HCT116 (cell line): ENCODE results near the gene OAT. TPM values are rescaled to one million over a fixed set of nuclear protein-coding genes. Genes with fewer than 3 reads are reported as not detected.
A peak's percentile ranks its signal among the peaks of the same experiment; 100 is the strongest.

ENCODE experiments used
- ATAC-seq: fragments of 200-7000 bp; cut with Tn5 transposase; 2 replicates; pipeline ENCODE4 v1.9.1; 2020; ENCODE audit warnings: mild to moderate bottlenecking, moderate library complexity
- BruUV-seq: library from RNA; stranded (reverse); fragments of 400-500 nt; replicated peaks from 2 replicates; lab custom pipeline; 2021; lab: Mats Ljungman, UMichigan
- CTCF ChIA-PET: fragments of 300-600 bp; sonication (Branson Sonifier 250); formaldehyde crosslinking; loops from one replicate; lab custom pipeline; 2021; ENCODE audit warnings: antibody characterized with exemption; lab: Charles Lee
- POLR2A ChIA-PET: fragments of 300-600, 350-600 bp; sonication (Branson Sonifier 250); formaldehyde crosslinking; loops from one replicate; lab custom pipeline; 2021; ENCODE audit warnings: antibody characterized with exemption; lab: Charles Lee
- RAD21 ChIA-PET, 2 experiments: fragments of 300-600 bp; sonication (Branson Sonifier 250); formaldehyde crosslinking; loops; one replicate each; lab custom pipeline; 2023; ENCODE audit warnings: low total read pairs in 2 of 2; ENCODE audit not compliant: uncharacterized antibody in 2 of 2, unreplicated experiment in 2 of 2, low non-redundant PET in 1 of 2; lab: Charles Lee
- DNase-seq: peaks from one replicate; pipeline ENCODE4 v3.0.0-alpha.2; 2010; ENCODE audit warnings: low read depth, low spot score
- H2AFZ ChIP-seq: fragments of 200-600 bp; shearing (Covaris generic), sonication (generic); 2 replicates; pipeline ENCODE4 v1.6.1; 2017; ENCODE audit warnings: low read depth, mixed run types, mixed read lengths, antibody characterized with exemption, low read length; ENCODE audit not compliant: poor library complexity, severe bottlenecking
- H3K27ac ChIP-seq: 2 replicates; pipeline ENCODE4 v1.5.1; 2012; ENCODE audit warnings: low read depth, low read length
- H3K27me3 ChIP-seq: fragments of 200-600 bp; sonication (generic); 2 replicates; pipeline ENCODE4 v1.6.1; 2016; ENCODE audit warnings: mixed run types, low read length, mixed read lengths; ENCODE audit not compliant: insufficient read depth
- H3K36me3 ChIP-seq, 2 experiments: fragments of 200-500 bp in 1 of 2; fragments of 200-600 bp in 1 of 2; sonication (Bioruptor generic) in 1 of 2; sonication (generic) in 1 of 2; 2 replicates each; pipeline versions ENCODE4 v1.5.1 to v1.6.1; 2014 to 2016; ENCODE audit warnings: low read length in 2 of 2, inconsistent platforms in 1 of 2, mixed read lengths in 1 of 2, mixed run types in 1 of 2; ENCODE audit not compliant: insufficient read depth in 2 of 2, control insufficient read depth in 1 of 2
- H3K4me1 ChIP-seq, 2 experiments: fragments of 200-600 bp in 1 of 2; sonication (generic) in 1 of 2; 2 replicates each; pipeline versions ENCODE4 v1.5.1 to v1.6.1; 2012 to 2017; ENCODE audit warnings: low read length in 2 of 2, inconsistent platforms in 1 of 2, mild to moderate bottlenecking in 1 of 2, mixed read lengths in 1 of 2, mixed run types in 1 of 2, moderate library complexity in 1 of 2; ENCODE audit not compliant: insufficient read depth in 2 of 2, control insufficient read depth in 1 of 2
- H3K4me2 ChIP-seq: fragments of 200-600 bp; sonication (generic); 2 replicates; pipeline ENCODE4 v1.6.1; 2017; ENCODE audit warnings: mixed run types, low read length, mixed read lengths
- H3K4me3 ChIP-seq, 2 experiments: fragments of 200-600 bp in 1 of 2; sonication (generic) in 1 of 2; replicated peaks in 1 of 2; 2 replicates each; pipeline ENCODE4 v1.5.1; 2011 to 2016; ENCODE audit warnings: low read length in 2 of 2, control low read depth in 1 of 2, low read depth in 1 of 2, mild to moderate bottlenecking in 1 of 2, mixed read lengths in 1 of 2, mixed run types in 1 of 2
- H3K79me2 ChIP-seq: fragments of 200-600 bp; sonication (generic); 2 replicates; pipeline ENCODE4 v1.6.1; 2017; ENCODE audit warnings: mild to moderate bottlenecking, mixed run types, low read length, moderate library complexity, mixed read lengths; ENCODE audit not compliant: insufficient read depth
- H3K9ac ChIP-seq: fragments of 200-600 bp; sonication (generic); 2 replicates; pipeline ENCODE4 v1.6.1; 2016; ENCODE audit warnings: low read length, mixed read lengths
- H3K9me2 ChIP-seq: fragments of 200-600 bp; sonication (generic), shearing (Covaris generic); 2 replicates; pipeline ENCODE4 v1.6.1; 2017; ENCODE audit warnings: mixed run types, mild to moderate bottlenecking, moderate library complexity; ENCODE audit not compliant: insufficient read depth
- H3K9me3 ChIP-seq, 2 experiments: fragments of 200-500 bp in 1 of 2; fragments of 200-600 bp in 1 of 2; sonication (Bioruptor generic) in 1 of 2; sonication (generic) in 1 of 2; 2 replicates each; pipeline ENCODE4 v1.6.1; 2014 to 2017; ENCODE audit warnings: low read length in 2 of 2, mixed read lengths in 2 of 2, inconsistent platforms in 1 of 2, low read depth in 1 of 2, mild to moderate bottlenecking in 1 of 2, mixed run types in 1 of 2, moderate library complexity in 1 of 2; ENCODE audit not compliant: control insufficient read depth in 1 of 2, insufficient read depth in 1 of 2
- H4K20me1 ChIP-seq: fragments of 200-600 bp; sonication (generic), shearing (Covaris generic); 2 replicates; pipeline ENCODE4 v1.6.1; 2017; ENCODE audit warnings: mixed run types, mild to moderate bottlenecking, moderate library complexity; ENCODE audit not compliant: insufficient read depth
- EGR1 ChIP-seq: IDR thresholded peaks from 2 replicates; pipeline ENCODE4 v1.6.1; 2012; ENCODE audit warnings: low read depth
- ELF1 ChIP-seq: IDR thresholded peaks from 2 replicates; pipeline ENCODE4 v1.6.1; 2012; ENCODE audit warnings: low read depth, borderline replicate concordance
- EZH2 ChIP-seq: fragments of 200-600 bp; sonication (generic); IDR thresholded peaks from 2 replicates; pipeline ENCODE4 v1.6.1; 2017; ENCODE audit warnings: antibody characterized with exemption, mixed run types
- EZH2phosphoT487 ChIP-seq: fragments of 200-600 bp; IDR thresholded peaks from 2 replicates; pipeline ENCODE4 v1.6.1; 2018; ENCODE audit warnings: antibody characterized with exemption, borderline replicate concordance
- FOSL1 ChIP-seq: IDR thresholded peaks from 2 replicates; pipeline ENCODE4 v1.6.1; 2012; ENCODE audit warnings: low read depth
- JUND ChIP-seq: IDR thresholded peaks from 2 replicates; pipeline ENCODE4 v1.6.1; 2012
- RAD21 ChIP-seq: IDR thresholded peaks from 2 replicates; pipeline ENCODE4 v1.6.1; 2012; ENCODE audit warnings: low read depth, mild to moderate bottlenecking
- SIN3A ChIP-seq: IDR thresholded peaks from 2 replicates; pipeline ENCODE4 v1.6.1; 2012; ENCODE audit warnings: low read depth
- SP1 ChIP-seq: IDR thresholded peaks from 2 replicates; pipeline ENCODE4 v1.6.1; 2012; ENCODE audit warnings: low read depth
- SRF ChIP-seq: IDR thresholded peaks from 2 replicates; pipeline ENCODE4 v1.6.1; 2012; ENCODE audit warnings: low read depth
- TCF7L2 ChIP-seq: IDR thresholded peaks from 2 replicates; pipeline ENCODE4 v1.7.0; 2011; ENCODE audit warnings: borderline replicate concordance, inconsistent platforms; ENCODE audit not compliant: insufficient read depth, insufficient read length; ENCODE audit errors: extremely low read depth
- YY1 ChIP-seq: IDR thresholded peaks from 2 replicates; pipeline ENCODE4 v1.6.1; 2011; ENCODE audit warnings: low read length, low read depth, moderate library complexity, mild to moderate bottlenecking; ENCODE audit not compliant: insufficient replicate concordance; ENCODE audit errors: extremely low read depth
- ZNF274 ChIP-seq: fragments of 200-500 bp; sonication (Bioruptor generic); IDR thresholded peaks from 2 replicates; pipeline ENCODE4 v1.6.1; 2014; ENCODE audit warnings: mild to moderate bottlenecking, low read depth, low read length, inconsistent platforms
- intact Hi-C: fragments of 100-400 bp; cut with micrococcal nuclease; formaldehyde crosslinking; loops from 2 replicates; pipeline ENCODE4 v1.10.0; 2022
- total RNA-seq: library from RNA; stranded (reverse); gene quantifications from one replicate; pipeline ENCODE4 v1.2.1, GENCODE V29; 2021; ENCODE audit not compliant: unreplicated experiment
- TF ChIP-seq, protein P1 (sequence below): IDR thresholded peaks from 2 replicates; pipeline ENCODE4 v1.6.1; 2012; ENCODE audit warnings: low read depth
- TF ChIP-seq, protein P2 (sequence below): IDR thresholded peaks from 2 replicates; pipeline ENCODE4 v1.6.1; 2011; ENCODE audit warnings: mild to moderate bottlenecking, low read length, moderate library complexity; ENCODE audit not compliant: insufficient replicate concordance; ENCODE audit errors: extremely low read depth
- TF ChIP-seq, protein P3 (sequence below), 3 experiments: fragments of 200-600 bp in 1 of 3; sonication (generic) in 1 of 3; IDR thresholded peaks in 2 of 3; conservative IDR thresholded peaks in 1 of 3; 2 replicates each; pipeline ENCODE4 v1.5.1; 2012 to 2017; ENCODE audit warnings: low read depth in 2 of 3, low read length in 2 of 3, antibody characterized with exemption in 1 of 3, borderline replicate concordance in 1 of 3, control low read depth in 1 of 3, mild to moderate bottlenecking in 1 of 3, mixed read lengths in 1 of 3, mixed run types in 1 of 3, moderate library complexity in 1 of 3; ENCODE audit not compliant: insufficient read depth in 1 of 3
- TF ChIP-seq, protein P4 (sequence below): IDR thresholded peaks from 2 replicates; pipeline ENCODE4 v1.6.1; 2012

The OAT gene
- total RNA-seq, 1 experiment from 2014 or later, result 133 TPM

GRCh38 chr10:124388823-124389612 lies 29.7 kb downstream of the OAT start:
- Histone ChIP-seq H3K9ac (no peak overlapping the region), H3K79me2 (no peaks in the 10 kb centered on the region), H3K36me3 (no peaks in the 10 kb centered on the region), H3K4me1 (peaks cover 7 to 10% of the 10 kb centered on the region in 2 experiments), H4K20me1 (no peaks in the 10 kb centered on the region), H3K27me3 (no peaks in the 10 kb centered on the region), H2AFZ (peak overlapping the region; percentile 92), H3K9me3 (no peaks in the 10 kb centered on the region), H3K27ac (peak overlapping the region; percentile 15; the same call in 1 of the 2 replicates), H3K4me2 (peak overlapping the region; percentile 65), H3K9me2 (no peaks in the 10 kb centered on the region), H3K4me3 (peak overlapping the region; percentile 22 to 29; a peak in 3 of 4 replicates)
- DNase-seq (peak; percentile 72), ATAC-seq (peak; percentile 96)
- ChIA-PET CTCF (interaction anchor here (0.5 to 8.9 kb wide), 38 partner anchors 9 to 1320 kb away, joined by 3 to 269 read pairs (median 5); partner anchors contain the start of gene OAT), POLR2A (interaction anchor here (0.7 to 1.4 kb wide), 8 partner anchors 8 to 394 kb away, joined by 3 to 10 read pairs (median 3); partner anchors contain the start of gene OAT), RAD21 (interaction anchor here (0.5 to 3.3 kb wide), 14 partner anchors 8 to 394 kb away, joined by 3 to 61 read pairs (median 4); partner anchors contain the start of gene NKX1-2 (in 1 of the 2))
- no TSS peak for BruUV-seq
- intact Hi-C loops, result loop anchor here (1.0 to 5.0 kb wide), 7 partner anchors 93 to 806 kb away; partner anchors contain the start of gene CHST15
- TF ChIP-seq ZNF274, result no peak
- peak; percentile 92; the same call in 1 of the 2 replicates for TF ChIP-seq EGR1
- TF ChIP-seq EZH2, result no peak
- TF ChIP-seq RAD21, result peak; percentile 100
- peak; percentile 86 for TF ChIP-seq YY1
- no peak for TF ChIP-seq TCF7L2
- no peak for TF ChIP-seq SIN3A
- no peak for TF ChIP-seq FOSL1
- no peak for TF ChIP-seq EZH2phosphoT487
- TF ChIP-seq, protein P1, sequence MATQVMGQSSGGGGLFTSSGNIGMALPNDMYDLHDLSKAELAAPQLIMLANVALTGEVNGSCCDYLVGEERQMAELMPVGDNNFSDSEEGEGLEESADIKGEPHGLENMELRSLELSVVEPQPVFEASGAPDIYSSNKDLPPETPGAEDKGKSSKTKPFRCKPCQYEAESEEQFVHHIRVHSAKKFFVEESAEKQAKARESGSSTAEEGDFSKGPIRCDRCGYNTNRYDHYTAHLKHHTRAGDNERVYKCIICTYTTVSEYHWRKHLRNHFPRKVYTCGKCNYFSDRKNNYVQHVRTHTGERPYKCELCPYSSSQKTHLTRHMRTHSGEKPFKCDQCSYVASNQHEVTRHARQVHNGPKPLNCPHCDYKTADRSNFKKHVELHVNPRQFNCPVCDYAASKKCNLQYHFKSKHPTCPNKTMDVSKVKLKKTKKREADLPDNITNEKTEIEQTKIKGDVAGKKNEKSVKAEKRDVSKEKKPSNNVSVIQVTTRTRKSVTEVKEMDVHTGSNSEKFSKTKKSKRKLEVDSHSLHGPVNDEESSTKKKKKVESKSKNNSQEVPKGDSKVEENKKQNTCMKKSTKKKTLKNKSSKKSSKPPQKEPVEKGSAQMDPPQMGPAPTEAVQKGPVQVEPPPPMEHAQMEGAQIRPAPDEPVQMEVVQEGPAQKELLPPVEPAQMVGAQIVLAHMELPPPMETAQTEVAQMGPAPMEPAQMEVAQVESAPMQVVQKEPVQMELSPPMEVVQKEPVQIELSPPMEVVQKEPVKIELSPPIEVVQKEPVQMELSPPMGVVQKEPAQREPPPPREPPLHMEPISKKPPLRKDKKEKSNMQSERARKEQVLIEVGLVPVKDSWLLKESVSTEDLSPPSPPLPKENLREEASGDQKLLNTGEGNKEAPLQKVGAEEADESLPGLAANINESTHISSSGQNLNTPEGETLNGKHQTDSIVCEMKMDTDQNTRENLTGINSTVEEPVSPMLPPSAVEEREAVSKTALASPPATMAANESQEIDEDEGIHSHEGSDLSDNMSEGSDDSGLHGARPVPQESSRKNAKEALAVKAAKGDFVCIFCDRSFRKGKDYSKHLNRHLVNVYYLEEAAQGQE, result no peak
- no peak for TF ChIP-seq JUND
- TF ChIP-seq, protein P2, sequence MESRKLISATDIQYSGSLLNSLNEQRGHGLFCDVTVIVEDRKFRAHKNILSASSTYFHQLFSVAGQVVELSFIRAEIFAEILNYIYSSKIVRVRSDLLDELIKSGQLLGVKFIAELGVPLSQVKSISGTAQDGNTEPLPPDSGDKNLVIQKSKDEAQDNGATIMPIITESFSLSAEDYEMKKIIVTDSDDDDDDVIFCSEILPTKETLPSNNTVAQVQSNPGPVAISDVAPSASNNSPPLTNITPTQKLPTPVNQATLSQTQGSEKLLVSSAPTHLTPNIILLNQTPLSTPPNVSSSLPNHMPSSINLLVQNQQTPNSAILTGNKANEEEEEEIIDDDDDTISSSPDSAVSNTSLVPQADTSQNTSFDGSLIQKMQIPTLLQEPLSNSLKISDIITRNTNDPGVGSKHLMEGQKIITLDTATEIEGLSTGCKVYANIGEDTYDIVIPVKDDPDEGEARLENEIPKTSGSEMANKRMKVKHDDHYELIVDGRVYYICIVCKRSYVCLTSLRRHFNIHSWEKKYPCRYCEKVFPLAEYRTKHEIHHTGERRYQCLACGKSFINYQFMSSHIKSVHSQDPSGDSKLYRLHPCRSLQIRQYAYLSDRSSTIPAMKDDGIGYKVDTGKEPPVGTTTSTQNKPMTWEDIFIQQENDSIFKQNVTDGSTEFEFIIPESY, result no peak
- TF ChIP-seq, protein P3, sequence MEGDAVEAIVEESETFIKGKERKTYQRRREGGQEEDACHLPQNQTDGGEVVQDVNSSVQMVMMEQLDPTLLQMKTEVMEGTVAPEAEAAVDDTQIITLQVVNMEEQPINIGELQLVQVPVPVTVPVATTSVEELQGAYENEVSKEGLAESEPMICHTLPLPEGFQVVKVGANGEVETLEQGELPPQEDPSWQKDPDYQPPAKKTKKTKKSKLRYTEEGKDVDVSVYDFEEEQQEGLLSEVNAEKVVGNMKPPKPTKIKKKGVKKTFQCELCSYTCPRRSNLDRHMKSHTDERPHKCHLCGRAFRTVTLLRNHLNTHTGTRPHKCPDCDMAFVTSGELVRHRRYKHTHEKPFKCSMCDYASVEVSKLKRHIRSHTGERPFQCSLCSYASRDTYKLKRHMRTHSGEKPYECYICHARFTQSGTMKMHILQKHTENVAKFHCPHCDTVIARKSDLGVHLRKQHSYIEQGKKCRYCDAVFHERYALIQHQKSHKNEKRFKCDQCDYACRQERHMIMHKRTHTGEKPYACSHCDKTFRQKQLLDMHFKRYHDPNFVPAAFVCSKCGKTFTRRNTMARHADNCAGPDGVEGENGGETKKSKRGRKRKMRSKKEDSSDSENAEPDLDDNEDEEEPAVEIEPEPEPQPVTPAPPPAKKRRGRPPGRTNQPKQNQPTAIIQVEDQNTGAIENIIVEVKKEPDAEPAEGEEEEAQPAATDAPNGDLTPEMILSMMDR (IDR thresholded peaks at IDR 0.05 in 2 of 3, conservative IDR thresholded peaks at IDR 0.05 in 1 of 3; ENCODE audit: borderline replicate concordance in 1 of 3, insufficient read depth in 1 of 3, low read depth in 2 of 3, low read length in 2 of 3), result peak; percentile 96 to 98 (median 96)
- no peak for TF ChIP-seq SP1
- TF ChIP-seq SRF, result no peak
- TF ChIP-seq, protein P4, sequence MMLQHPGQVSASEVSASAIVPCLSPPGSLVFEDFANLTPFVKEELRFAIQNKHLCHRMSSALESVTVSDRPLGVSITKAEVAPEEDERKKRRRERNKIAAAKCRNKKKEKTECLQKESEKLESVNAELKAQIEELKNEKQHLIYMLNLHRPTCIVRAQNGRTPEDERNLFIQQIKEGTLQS, result no peak
- no peak for TF ChIP-seq ELF1
